HEK293T (cell line): Measurements from ENCODE around the gene ATAD1.

Source experiments
- FOXA1 ChIP-seq: fragments of 450-650 bp; IDR thresholded peaks from 2 replicates; pipeline ENCODE4 v1.6.1; 2016; ENCODE audit warnings: mild to moderate bottlenecking
- FOXK2 ChIP-seq: fragments of 450-650 bp; IDR thresholded peaks from 2 replicates; pipeline ENCODE4 v1.6.1; 2016; ENCODE audit warnings: mild to moderate bottlenecking
- NFRKB ChIP-seq: fragments of 450-650 bp; IDR thresholded peaks from 2 replicates; pipeline ENCODE4 v1.6.1; 2016; ENCODE audit warnings: mild to moderate bottlenecking, moderate library complexity
- SP1 ChIP-seq: fragments of 450-650 bp; IDR thresholded peaks from 2 replicates; pipeline ENCODE4 v1.6.1; 2017
- TARDBP ChIP-seq: fragments of 450-650 bp; IDR thresholded peaks from 2 replicates; pipeline ENCODE4 v1.6.1; 2016

GRCh38 chr10:87723500-87723899 is 94.5 kb downstream of the ATAD1 start:
- TF ChIP-seq SP1, result no peak
- no peak for TF ChIP-seq FOXK2
- peak; percentile 52; the same call in 1 of the 2 replicates for TF ChIP-seq FOXA1
- TF ChIP-seq TARDBP, result no peak
- TF ChIP-seq NFRKB, result no peak
